B cell (primary cell): ENCODE data around the gene SLC35G3.

Experiments
- EZH2 ChIP-seq: IDR thresholded peaks from 2 replicates; pipeline ENCODE4 v1.6.1; 2012; ENCODE audit warnings: borderline replicate concordance, low read depth, mild to moderate bottlenecking, moderate library complexity, low read length; ENCODE audit not compliant: insufficient read depth, poor library complexity, severe bottlenecking
- TF ChIP-seq, protein P1 (sequence below): fragments of 200-600 bp; IDR thresholded peaks from one replicate; pipeline ENCODE4 v1.8.0; 2022; ENCODE audit warnings: antibody characterized with exemption, mild to moderate bottlenecking

DNA sequence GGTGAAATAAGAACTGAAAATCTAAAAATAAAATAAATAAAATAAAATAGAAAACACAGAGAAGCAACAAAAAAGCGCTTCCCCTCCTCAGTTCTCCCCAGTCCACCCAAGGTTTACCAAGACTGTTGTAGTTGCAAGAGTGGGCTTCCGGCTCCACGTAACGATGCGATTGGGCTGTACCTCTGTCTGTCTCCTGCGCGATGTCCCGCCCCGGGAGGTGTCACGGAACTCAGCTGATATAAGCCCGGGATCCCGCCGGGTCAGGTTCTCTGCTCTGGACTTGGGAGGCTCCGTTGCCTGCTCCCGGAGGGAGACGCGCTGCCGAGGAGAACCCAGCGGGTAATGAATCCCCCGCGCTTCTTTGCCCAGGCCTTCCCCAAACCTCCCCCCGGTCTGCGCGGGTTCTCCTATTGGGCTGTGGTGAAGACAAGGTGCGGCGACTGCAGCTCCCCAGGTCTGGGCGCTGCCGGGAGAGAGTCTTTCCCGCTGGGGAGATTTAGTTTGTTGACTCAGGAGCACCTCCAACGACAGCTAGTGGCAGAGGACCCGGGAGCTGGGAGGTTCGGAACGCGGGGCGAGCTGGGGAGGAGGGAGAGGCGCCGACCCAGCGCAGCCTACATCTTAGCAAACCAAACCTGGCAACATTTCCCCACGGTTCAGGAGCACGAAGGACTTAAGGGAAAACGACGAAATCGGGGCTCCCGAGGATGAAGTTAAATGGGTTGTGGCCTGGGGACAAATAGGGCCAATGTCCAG, 48.8 kb upstream of the SLC35G3 start, which contains the start of gene SLFN5:
- TF ChIP-seq, protein P1, sequence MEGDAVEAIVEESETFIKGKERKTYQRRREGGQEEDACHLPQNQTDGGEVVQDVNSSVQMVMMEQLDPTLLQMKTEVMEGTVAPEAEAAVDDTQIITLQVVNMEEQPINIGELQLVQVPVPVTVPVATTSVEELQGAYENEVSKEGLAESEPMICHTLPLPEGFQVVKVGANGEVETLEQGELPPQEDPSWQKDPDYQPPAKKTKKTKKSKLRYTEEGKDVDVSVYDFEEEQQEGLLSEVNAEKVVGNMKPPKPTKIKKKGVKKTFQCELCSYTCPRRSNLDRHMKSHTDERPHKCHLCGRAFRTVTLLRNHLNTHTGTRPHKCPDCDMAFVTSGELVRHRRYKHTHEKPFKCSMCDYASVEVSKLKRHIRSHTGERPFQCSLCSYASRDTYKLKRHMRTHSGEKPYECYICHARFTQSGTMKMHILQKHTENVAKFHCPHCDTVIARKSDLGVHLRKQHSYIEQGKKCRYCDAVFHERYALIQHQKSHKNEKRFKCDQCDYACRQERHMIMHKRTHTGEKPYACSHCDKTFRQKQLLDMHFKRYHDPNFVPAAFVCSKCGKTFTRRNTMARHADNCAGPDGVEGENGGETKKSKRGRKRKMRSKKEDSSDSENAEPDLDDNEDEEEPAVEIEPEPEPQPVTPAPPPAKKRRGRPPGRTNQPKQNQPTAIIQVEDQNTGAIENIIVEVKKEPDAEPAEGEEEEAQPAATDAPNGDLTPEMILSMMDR: no peak
- no peak for TF ChIP-seq EZH2
